ENCODE data around the gene TSPAN5. TPM values are rescaled to one million over a fixed set of nuclear protein-coding genes. Genes with fewer than 3 reads are reported as not detected.

Gene TSPAN5
- total and polyA plus RNA-seq, 8 donors = 1.6 to 90.2 (median 8.5) TPM

GRCh38 chr4:98556451-98556850 lies 102.0 kb downstream of the TSPAN5 start:
- peaks cover 0 to 2% (median 0%) of the 10 kb centered on the region in 4 donors for H3K9me3 ChIP-seq
- no peak for DNase-seq
- intact Hi-C loops (cut with DNase I; ENCODE audit: low total_unique reads) = no loop called here
- peaks cover 0 to 9% (median 2%) of the 10 kb centered on the region in 4 donors for H3K4me1 ChIP-seq
- WGBS, 5 donors = 88 to 94% (median 92%) methylated on average over 2 of the region's 2 CpGs
- H3K36me3 ChIP-seq = no peaks in the 10 kb centered on the region
- no peak overlapping the region for H3K27ac ChIP-seq
- TF ChIP-seq POLR2A (IDR thresholded peaks at IDR 0.05) (no peak), POLR2AphosphoS5 (IDR thresholded peaks at IDR 0.05) (no peak), CTCF (IDR thresholded peaks at IDR 0.05) (no peak), EP300 (IDR thresholded peaks at IDR 0.05) (no peak)
- H3K27me3 ChIP-seq = no peaks in the 10 kb centered on the region
- no peak overlapping the region for H3K4me3 ChIP-seq

- TF ChIP-seq CTCF (IDR thresholded peaks at IDR 0.05) (no peak), POLR2A (IDR thresholded peaks at IDR 0.05) (no peak), EP300 (IDR thresholded peaks at IDR 0.05) (no peak), POLR2AphosphoS5 (IDR thresholded peaks at IDR 0.05) (no peak)
Observed at GRCh38 chr4:98555798-98556445, 102.5 kb downstream of the TSPAN5 start.

GRCh38 chr4:98546910-98547594 lies 111.4 kb downstream of the TSPAN5 start:
- peak overlapping the region in 4 of 5 donors; percentile 21 to 78 (median 48) for H3K27ac ChIP-seq
- H3K4me3 ChIP-seq = peak overlapping the region; percentile 22 to 41 (median 37)
- intact Hi-C loops (cut with DNase I; ENCODE audit: low total_unique reads) = no loop called here
- TF ChIP-seq CTCF (IDR thresholded peaks at IDR 0.05) = no peak
- TF ChIP-seq POLR2A (IDR thresholded peaks at IDR 0.05) = no peak
- TF ChIP-seq POLR2AphosphoS5 (IDR thresholded peaks at IDR 0.05) = no peak
- TF ChIP-seq EP300 (IDR thresholded peaks at IDR 0.05) = no peak
- no peaks in the 10 kb centered on the region for H3K27me3 ChIP-seq
- no peaks in the 10 kb centered on the region for H3K9me3 ChIP-seq
- peak in 1 of 2 donors; percentile 58 for DNase-seq
- WGBS, 5 donors = 47 to 72% (median 55%) methylated on average over 17 of the region's 17 CpGs
- H3K36me3 ChIP-seq = no peaks in the 10 kb centered on the region
- peaks cover 0 to 14% (median 0%) of the 10 kb centered on the region in 4 donors for H3K4me1 ChIP-seq

More at GRCh38 chr4:98555798-98556445, 102.5 kb downstream of the TSPAN5 start:
- intact Hi-C loops (cut with DNase I; ENCODE audit: low total_unique reads) = no loop called here
- no peak for DNase-seq
- no peak overlapping the region for H3K27ac ChIP-seq
- no peak overlapping the region for H3K4me3 ChIP-seq
- peaks cover 0 to 9% (median 2%) of the 10 kb centered on the region in 4 donors for H3K4me1 ChIP-seq
- no peaks in the 10 kb centered on the region for H3K36me3 ChIP-seq
- peaks cover 0 to under 1% (median 0%) of the 10 kb centered on the region in 4 donors for H3K9me3 ChIP-seq
- no peaks in the 10 kb centered on the region for H3K27me3 ChIP-seq
- 79 to 91% (median 83%) methylated on average over 10 of the region's 10 CpGs for WGBS, 5 donors

- no peaks in the 10 kb centered on the region for H3K27me3 ChIP-seq
Observed at GRCh38 chr4:98544818-98545414, 113.5 kb downstream of the TSPAN5 start.

More at GRCh38 chr4:98544818-98545414, 113.5 kb downstream of the TSPAN5 start:
- Histone ChIP-seq H3K4me3 (no peak overlapping the region), H3K36me3 (no peaks in the 10 kb centered on the region), H3K9me3 (no peaks in the 10 kb centered on the region), H3K27ac (no peak overlapping the region), H3K4me1 (peaks cover 0 to 14% (median 0%) of the 10 kb centered on the region in 4 donors)
- 65 to 84% (median 80%) methylated on average over 3 of the region's 3 CpGs for WGBS, 5 donors
- no peak for TF ChIP-seq CTCF (IDR thresholded peaks at IDR 0.05)
- no peak for DNase-seq
- intact Hi-C loops (cut with DNase I; ENCODE audit: low total_unique reads) = no loop called here

Data from stomach (tissue), 9 donors.